Endodermal cell (in vitro differentiated cells): ENCODE results near the gene GET4. TPM values are rescaled to one million over a fixed set of nuclear protein-coding genes. Genes with fewer than 3 reads are reported as not detected.
"Not testable (repeated sequence)": the region's sequence is repeated elsewhere in the genome, so short reads cannot be mapped to it uniquely, and the experiment has no call there.

Experiments
- DNase-seq: peaks from one replicate; pipeline ENCODE4 v3.0.0-alpha.2; 2017
- H3K27ac ChIP-seq: 2 replicates; pipeline ENCODE4 v1.5.1; 2013; ENCODE audit warnings: mild to moderate bottlenecking, low read depth, low read length, moderate library complexity
- H3K27me3 ChIP-seq: 2 replicates; pipeline ENCODE4 v1.6.1; 2013; ENCODE audit warnings: mild to moderate bottlenecking, low read length, moderate library complexity; ENCODE audit not compliant: insufficient read depth, control insufficient read depth, poor library complexity, severe bottlenecking
- H3K36me3 ChIP-seq: 2 replicates; pipeline ENCODE4 v1.7.0; 2013; ENCODE audit warnings: mild to moderate bottlenecking, low read length, moderate library complexity; ENCODE audit not compliant: control insufficient read depth, insufficient read depth
- H3K4me1 ChIP-seq: one replicate; pipeline ENCODE4 v1.7.0; 2013; ENCODE audit warnings: low read length; ENCODE audit not compliant: control insufficient read depth, insufficient read depth
- H3K4me3 ChIP-seq: 2 replicates; pipeline ENCODE4 v1.5.1; 2013; ENCODE audit warnings: mild to moderate bottlenecking, low read length, moderate library complexity
- H3K9ac ChIP-seq: 2 replicates; pipeline ENCODE4 v1.6.1; 2013; ENCODE audit warnings: mild to moderate bottlenecking, low read length, moderate library complexity; ENCODE audit not compliant: poor library complexity, severe bottlenecking; ENCODE audit errors: extremely low read depth
- H3K9me3 ChIP-seq: 2 replicates; pipeline ENCODE4 v1.6.1; 2013; ENCODE audit warnings: mild to moderate bottlenecking, low read length, moderate library complexity; ENCODE audit not compliant: control insufficient read depth
- H3K27ac Mint-ChIP-seq: 2 replicates; pipeline ENCODE4 v1.8.0; 2020; ENCODE audit warnings: mixed read lengths
- H3K27me3 Mint-ChIP-seq: 2 replicates; pipeline ENCODE4 v1.8.0; 2021; ENCODE audit warnings: mild to moderate bottlenecking, mixed read lengths; ENCODE audit not compliant: insufficient read depth
- H3K36me3 Mint-ChIP-seq: 2 replicates; pipeline ENCODE4 v1.8.0; 2020; ENCODE audit warnings: low read depth, mixed read lengths
- H3K4me1 Mint-ChIP-seq: 2 replicates; pipeline ENCODE4 v1.8.0; 2020; ENCODE audit warnings: mixed read lengths
- H3K4me3 Mint-ChIP-seq: 2 replicates; pipeline ENCODE4 v1.8.0; 2020; ENCODE audit warnings: mild to moderate bottlenecking, moderate library complexity, mixed read lengths
- H3K9me3 Mint-ChIP-seq: 2 replicates; pipeline ENCODE4 v1.8.0; 2020; ENCODE audit warnings: mild to moderate bottlenecking, mixed read lengths
- WGBS, 2 experiments: methylation state at CpG; one replicate each; pipeline versions ENCODE4 v1.1.5 to v1.1.7; 2013; ENCODE audit warnings: missing lambda C conversion rate in 2 of 2, mixed read lengths in 1 of 2; ENCODE audit not compliant: insufficient coverage in 1 of 2, insufficient read length in 1 of 2; 5-methylcytosine and 5-hydroxymethylcytosine counted together
- total RNA-seq, 2 donors: library from RNA; stranded (reverse); fragmentation: NEBNext Ultra II Directional in 1 of 2; extraction: Animal tissue kit (Norgen Biotek cat#: 25700) in 1 of 2; gene quantifications; 2 replicates in 1 of 2; 3 replicates in 1 of 2; pipeline ENCODE4 v1.2.1, GENCODE V29; 2021
- TF ChIP-seq, protein P1 (sequence below): fragments of 200-600 bp; sonication (generic); conservative IDR thresholded peaks from 2 replicates; pipeline ENCODE4 v1.5.0; 2021; ENCODE audit warnings: antibody characterized with exemption, mild to moderate bottlenecking

The GET4 gene
- total RNA-seq, 2 donors from 2014 or later = 73.3 to 84.3 TPM

DNA sequence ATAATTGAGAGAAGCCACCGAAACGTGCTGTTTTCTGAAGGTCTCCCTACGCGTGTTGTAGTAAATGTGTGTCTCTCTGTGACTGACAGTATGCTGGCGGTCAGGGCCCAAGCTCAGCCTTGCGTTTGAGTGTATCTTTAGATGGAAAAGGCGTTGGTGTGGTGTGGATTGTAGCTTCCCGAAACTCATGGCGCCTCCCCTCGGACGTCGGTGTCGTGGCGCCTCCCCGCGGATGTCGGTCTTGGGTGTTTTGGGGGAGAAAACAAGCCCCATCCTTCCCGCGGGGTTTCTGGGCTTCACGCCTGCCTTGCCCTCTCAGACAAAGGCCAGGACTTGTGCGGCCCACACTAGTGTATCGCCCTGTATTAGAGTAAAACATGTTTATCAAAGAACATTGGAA, 31.3 kb upstream of the GET4 start:
- H3K9me3 Mint-ChIP-seq = peaks cover 4% of the 10 kb centered on the region
- no peak overlapping the region for H3K4me3 Mint-ChIP-seq
- Histone ChIP-seq H3K4me3 (no peak overlapping the region), H3K36me3 (peaks cover 69% of the 10 kb centered on the region), H3K9ac (no peak overlapping the region), H3K27me3 (no peaks in the 10 kb centered on the region), H3K4me1 (no peaks in the 10 kb centered on the region), H3K27ac (no peak overlapping the region), H3K9me3 (no peaks in the 10 kb centered on the region)
- no peak for DNase-seq
- no peaks in the 10 kb centered on the region for H3K27me3 Mint-ChIP-seq
- H3K27ac Mint-ChIP-seq = no peak overlapping the region
- H3K4me1 Mint-ChIP-seq = no peaks in the 10 kb centered on the region
- H3K36me3 Mint-ChIP-seq = peaks cover 76% of the 10 kb centered on the region
- TF ChIP-seq, protein P1, sequence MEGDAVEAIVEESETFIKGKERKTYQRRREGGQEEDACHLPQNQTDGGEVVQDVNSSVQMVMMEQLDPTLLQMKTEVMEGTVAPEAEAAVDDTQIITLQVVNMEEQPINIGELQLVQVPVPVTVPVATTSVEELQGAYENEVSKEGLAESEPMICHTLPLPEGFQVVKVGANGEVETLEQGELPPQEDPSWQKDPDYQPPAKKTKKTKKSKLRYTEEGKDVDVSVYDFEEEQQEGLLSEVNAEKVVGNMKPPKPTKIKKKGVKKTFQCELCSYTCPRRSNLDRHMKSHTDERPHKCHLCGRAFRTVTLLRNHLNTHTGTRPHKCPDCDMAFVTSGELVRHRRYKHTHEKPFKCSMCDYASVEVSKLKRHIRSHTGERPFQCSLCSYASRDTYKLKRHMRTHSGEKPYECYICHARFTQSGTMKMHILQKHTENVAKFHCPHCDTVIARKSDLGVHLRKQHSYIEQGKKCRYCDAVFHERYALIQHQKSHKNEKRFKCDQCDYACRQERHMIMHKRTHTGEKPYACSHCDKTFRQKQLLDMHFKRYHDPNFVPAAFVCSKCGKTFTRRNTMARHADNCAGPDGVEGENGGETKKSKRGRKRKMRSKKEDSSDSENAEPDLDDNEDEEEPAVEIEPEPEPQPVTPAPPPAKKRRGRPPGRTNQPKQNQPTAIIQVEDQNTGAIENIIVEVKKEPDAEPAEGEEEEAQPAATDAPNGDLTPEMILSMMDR = no peak
- 96 to 97% methylated on average over 16 to 22 of the region's 22 CpGs for WGBS, 2 experiments

DNA sequence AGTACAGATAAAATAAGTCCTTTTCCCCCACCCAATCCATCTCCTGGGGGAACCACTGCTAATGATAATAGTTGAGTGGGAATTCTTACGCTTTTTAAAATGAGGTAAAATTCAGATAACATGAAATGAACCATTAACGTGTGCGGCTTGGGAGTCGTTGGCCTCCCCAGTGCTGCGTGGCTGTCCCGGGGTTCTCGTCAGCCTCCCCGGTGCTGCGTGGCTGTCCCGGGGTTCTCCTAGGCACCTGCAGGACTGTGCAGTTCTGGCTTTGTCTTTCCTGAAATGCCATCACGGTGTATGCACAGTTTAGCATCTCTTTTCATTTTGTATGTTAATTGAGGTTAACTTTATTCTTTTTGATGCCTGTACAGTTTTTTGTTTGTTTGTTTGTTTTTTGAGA, 30.6 kb upstream of the GET4 start:
- peaks cover 4% of the 10 kb centered on the region for H3K9me3 Mint-ChIP-seq
- peaks cover 71% of the 10 kb centered on the region for H3K36me3 Mint-ChIP-seq
- no peak overlapping the region for H3K9ac ChIP-seq
- H3K27me3 Mint-ChIP-seq = no peaks in the 10 kb centered on the region
- H3K27ac ChIP-seq = no peak overlapping the region
- DNase-seq = no peak
- peaks cover 70% of the 10 kb centered on the region for H3K36me3 ChIP-seq
- H3K27ac Mint-ChIP-seq = no peak overlapping the region
- H3K4me3 Mint-ChIP-seq = no peak overlapping the region
- H3K4me1 ChIP-seq = no peaks in the 10 kb centered on the region
- WGBS, 2 experiments = 86 to 99% methylated on average over 10 to 11 of the region's 11 CpGs
- no peaks in the 10 kb centered on the region for H3K4me1 Mint-ChIP-seq
- no peaks in the 10 kb centered on the region for H3K27me3 ChIP-seq
- H3K4me3 ChIP-seq = no peak overlapping the region
- H3K9me3 ChIP-seq = no peaks in the 10 kb centered on the region
- TF ChIP-seq, protein P1 = no peak

DNA sequence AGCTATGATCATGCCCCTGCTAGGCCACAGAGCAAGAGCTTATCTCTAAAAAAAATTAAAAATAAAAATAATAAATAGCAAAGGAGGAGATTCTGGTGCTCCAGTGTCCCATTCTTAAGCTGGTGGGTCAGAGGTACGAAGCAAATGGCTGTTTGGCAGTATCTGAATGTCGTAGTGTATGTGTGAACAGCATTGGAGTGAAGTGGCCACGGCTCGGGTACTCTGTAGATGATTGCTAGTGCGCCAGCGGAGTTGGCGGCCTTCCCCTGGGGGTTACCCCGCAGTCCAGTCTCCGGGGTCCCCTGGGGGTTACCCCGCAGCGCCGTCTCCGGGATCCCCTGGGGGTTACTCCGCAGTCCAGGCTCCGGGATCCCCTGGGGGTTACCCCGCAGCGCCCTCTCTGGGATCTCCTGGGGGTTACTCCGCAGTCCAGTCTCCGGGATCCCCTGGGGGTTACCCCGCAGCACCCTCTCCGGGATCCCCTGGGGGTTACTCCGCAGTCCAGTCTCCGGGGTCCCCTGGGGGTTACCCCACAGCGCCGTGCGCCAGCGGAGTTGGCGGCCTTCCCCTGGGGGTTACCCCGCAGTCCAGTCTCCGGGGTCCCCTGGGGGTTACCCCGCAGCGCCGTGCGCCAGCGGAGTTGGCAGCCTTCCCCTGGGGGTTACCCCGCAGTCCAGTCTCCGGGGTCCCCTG, 29.2 kb upstream of the GET4 start:
- H3K9me3 ChIP-seq, H3K9ac ChIP-seq, H3K4me1 Mint-ChIP-seq, H3K27me3 Mint-ChIP-seq, DNase-seq, H3K9me3 Mint-ChIP-seq, H3K27ac ChIP-seq, H3K27ac Mint-ChIP-seq, H3K4me3 Mint-ChIP-seq, H3K27me3 ChIP-seq, H3K4me1 ChIP-seq, H3K4me3 ChIP-seq: not testable (repeated sequence)
- H3K36me3 Mint-ChIP-seq = peaks cover 68% of the 10 kb centered on the region
- 91 to 95% methylated on average over 14 to 24 of the region's 37 CpGs for WGBS, 2 experiments
- H3K36me3 ChIP-seq = peaks cover 73% of the 10 kb centered on the region

DNA sequence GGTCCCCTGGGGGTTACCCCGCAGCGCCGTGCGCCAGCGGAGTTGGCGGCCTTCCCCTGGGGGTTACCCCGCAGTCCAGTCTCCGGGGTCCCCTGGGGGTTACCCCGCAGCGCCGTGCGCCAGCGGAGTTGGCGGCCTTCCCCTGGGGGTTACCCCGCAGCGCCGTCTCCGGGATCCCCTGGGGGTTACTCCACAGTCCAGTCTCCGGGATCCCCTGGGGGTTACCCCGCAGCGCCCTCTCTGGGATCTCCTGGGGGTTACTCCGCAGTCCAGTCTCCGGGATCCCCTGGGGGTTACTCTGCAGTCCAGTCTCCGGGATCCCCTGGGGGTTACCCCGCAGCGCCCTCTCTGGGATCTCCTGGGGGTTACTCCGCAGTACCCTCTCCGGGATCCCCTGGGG, 28.6 kb upstream of the GET4 start:
- WGBS, 2 experiments = 90 to 95% methylated on average over 12 to 20 of the region's 28 CpGs

More for the DNA sequence above, 28.6 kb upstream of the GET4 start:
- not testable (repeated sequence) for H3K4me1 ChIP-seq, H3K27ac Mint-ChIP-seq, DNase-seq, H3K27me3 Mint-ChIP-seq, H3K27me3 ChIP-seq, H3K4me3 ChIP-seq, H3K27ac ChIP-seq, H3K9me3 Mint-ChIP-seq, H3K4me1 Mint-ChIP-seq, H3K4me3 Mint-ChIP-seq, H3K9ac ChIP-seq, H3K9me3 ChIP-seq
- peaks cover 73% of the 10 kb centered on the region for H3K36me3 ChIP-seq
- H3K36me3 Mint-ChIP-seq = peaks cover 68% of the 10 kb centered on the region
